ENCODE measurements around the gene LMO4.

GRCh38 chr1:87392248-87393192 is 63.8 kb downstream of the LMO4 start:
- TF ChIP-seq, protein P1, sequence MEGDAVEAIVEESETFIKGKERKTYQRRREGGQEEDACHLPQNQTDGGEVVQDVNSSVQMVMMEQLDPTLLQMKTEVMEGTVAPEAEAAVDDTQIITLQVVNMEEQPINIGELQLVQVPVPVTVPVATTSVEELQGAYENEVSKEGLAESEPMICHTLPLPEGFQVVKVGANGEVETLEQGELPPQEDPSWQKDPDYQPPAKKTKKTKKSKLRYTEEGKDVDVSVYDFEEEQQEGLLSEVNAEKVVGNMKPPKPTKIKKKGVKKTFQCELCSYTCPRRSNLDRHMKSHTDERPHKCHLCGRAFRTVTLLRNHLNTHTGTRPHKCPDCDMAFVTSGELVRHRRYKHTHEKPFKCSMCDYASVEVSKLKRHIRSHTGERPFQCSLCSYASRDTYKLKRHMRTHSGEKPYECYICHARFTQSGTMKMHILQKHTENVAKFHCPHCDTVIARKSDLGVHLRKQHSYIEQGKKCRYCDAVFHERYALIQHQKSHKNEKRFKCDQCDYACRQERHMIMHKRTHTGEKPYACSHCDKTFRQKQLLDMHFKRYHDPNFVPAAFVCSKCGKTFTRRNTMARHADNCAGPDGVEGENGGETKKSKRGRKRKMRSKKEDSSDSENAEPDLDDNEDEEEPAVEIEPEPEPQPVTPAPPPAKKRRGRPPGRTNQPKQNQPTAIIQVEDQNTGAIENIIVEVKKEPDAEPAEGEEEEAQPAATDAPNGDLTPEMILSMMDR (IDR thresholded peaks at IDR 0.05): no peak
- TF ChIP-seq POLR2A (IDR thresholded peaks at IDR 0.05) (no peak), POLR2AphosphoS5 (IDR thresholded peaks at IDR 0.05) (no peak)
